ENCODE data around the gene TAF13.
"Not testable (repeated sequence)": the region's sequence is repeated elsewhere in the genome, so short reads cannot be mapped to it uniquely, and the experiment has no call there.

Gene TAF13

GRCh38 chr1:109034382-109034781, 41.4 kb downstream of the TAF13 start:
- no peak for TF ChIP-seq CTCF (conservative IDR thresholded peaks at IDR 0.05; ENCODE audit: low read length)
- no peak overlapping the region for H3K4me3 ChIP-seq (ENCODE audit: low read length)
- DNase-seq (ENCODE audit: low read depth): no peak

DNA sequence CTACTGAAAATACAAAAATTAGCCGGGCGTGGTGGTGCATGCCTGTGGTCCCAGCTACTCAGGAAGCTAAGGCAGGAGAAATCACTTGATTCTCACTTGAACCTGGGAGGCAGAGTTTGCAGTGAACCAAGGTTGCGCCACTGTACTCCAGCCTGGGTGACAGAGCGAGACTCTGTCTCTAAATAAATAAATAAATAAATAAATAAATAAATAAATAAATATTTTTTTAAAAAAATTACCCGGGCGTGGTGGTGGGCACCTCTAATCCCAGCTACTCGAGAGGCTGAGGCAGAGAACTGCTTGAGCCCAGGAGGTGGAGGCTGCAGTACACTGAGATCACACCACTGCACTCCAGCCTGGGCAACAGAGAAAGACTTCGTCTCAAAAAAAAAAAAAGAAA, 46.3 kb downstream of the TAF13 start:
- not testable (repeated sequence) for DNase-seq (ENCODE audit: low read depth); H3K4me3 ChIP-seq (ENCODE audit: low read length)

DNA sequence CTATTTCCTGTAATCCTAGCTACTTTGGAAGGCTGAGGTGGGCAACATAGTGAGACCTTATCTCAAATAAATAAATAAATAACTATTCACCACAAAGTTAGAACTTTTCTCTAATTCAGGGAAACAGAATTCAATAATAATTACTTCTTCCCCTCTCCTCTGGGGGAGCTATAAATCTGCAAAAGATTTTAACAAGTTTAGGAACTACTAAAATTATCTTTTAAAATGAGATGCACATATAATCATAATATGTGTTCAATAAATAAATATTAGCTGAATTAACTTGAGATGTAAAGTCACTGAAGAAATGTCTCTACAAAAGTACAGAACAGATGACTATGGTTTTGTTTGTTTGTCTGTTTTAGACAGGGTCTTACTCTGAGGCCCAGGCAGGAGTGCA, 48.0 kb downstream of the TAF13 start:
- TF ChIP-seq CTCF (conservative IDR thresholded peaks at IDR 0.05; ENCODE audit: low read length): peak; percentile 23; the same call in 1 of the 2 replicates
- no peak for DNase-seq (ENCODE audit: low read depth)

DNA sequence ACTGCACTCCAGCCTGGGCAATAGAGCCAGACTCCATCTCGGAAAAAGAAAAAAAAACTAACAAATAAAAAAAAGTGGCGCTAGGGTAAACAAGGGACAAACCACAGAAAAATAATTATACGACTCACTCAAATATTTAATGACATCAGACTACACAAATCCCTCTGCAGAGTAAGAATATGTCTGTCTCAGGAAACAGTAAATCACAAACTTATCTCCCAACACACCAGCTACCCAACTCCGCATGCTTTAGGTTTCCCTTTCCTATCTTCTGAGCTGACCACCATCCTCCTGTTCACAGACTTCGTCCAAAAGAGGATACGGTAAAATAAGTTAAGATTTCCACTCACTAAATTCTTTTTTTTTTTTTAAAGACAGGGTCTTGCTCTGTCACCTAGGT, 50.1 kb downstream of the TAF13 start:
- no peak overlapping the region for H3K4me3 ChIP-seq (ENCODE audit: low read length)
- peak; percentile 6 for DNase-seq (ENCODE audit: low read depth)
- no peak for TF ChIP-seq CTCF (conservative IDR thresholded peaks at IDR 0.05; ENCODE audit: low read length)

More for the DNA sequence above, 48.0 kb downstream of the TAF13 start:
- H3K4me3 ChIP-seq (ENCODE audit: low read length): no peak overlapping the region

- TF ChIP-seq CTCF (conservative IDR thresholded peaks at IDR 0.05; ENCODE audit: low read length): no peak
- H3K4me3 ChIP-seq (ENCODE audit: low read length): no peak overlapping the region
- no peak for DNase-seq (ENCODE audit: low read depth)
Measured at GRCh38 chr1:109024646-109025045, 51.2 kb downstream of the TAF13 start.

- no peak overlapping the region for H3K4me3 ChIP-seq (ENCODE audit: low read length)
- no peak for TF ChIP-seq CTCF (conservative IDR thresholded peaks at IDR 0.05; ENCODE audit: low read length)
- DNase-seq (ENCODE audit: low read depth): no peak
Measured at GRCh38 chr1:109020693-109021257, 55.0 kb downstream of the TAF13 start.

- not testable (repeated sequence) for H3K4me3 ChIP-seq (ENCODE audit: low read length); DNase-seq (ENCODE audit: low read depth)
Measured at GRCh38 chr1:109017719-109018118, 58.1 kb downstream of the TAF13 start.

DNA sequence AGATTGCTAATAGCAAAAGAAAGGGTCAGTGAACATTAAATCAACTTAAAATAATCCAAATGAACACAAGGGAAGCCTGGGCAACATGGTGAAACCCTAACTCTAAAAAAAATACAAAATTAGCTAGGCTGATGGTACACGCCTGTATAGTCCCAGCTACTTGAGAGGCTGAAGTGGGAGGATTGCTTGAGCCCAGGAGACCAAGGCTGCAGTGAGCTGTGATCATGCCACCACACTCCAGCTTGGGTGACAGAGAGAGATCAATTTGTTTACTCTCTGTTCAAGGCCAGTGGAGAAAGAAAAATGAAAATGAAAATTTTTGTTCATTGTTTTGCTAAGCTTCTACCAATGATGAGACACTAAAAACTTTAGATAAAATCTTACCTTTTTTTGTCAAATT, 58.7 kb downstream of the TAF13 start:
- no peak overlapping the region for H3K4me3 ChIP-seq (ENCODE audit: low read length)
- TF ChIP-seq CTCF (conservative IDR thresholded peaks at IDR 0.05; ENCODE audit: low read length): no peak
- no peak for DNase-seq (ENCODE audit: low read depth)
